HFFc6 (cell line): ENCODE measurements around the gene NUP153. TPM values are rescaled to one million over a fixed set of nuclear protein-coding genes. Genes with fewer than 3 reads are reported as not detected.
"Not testable (repeated sequence)": the region's sequence is repeated elsewhere in the genome, so short reads cannot be mapped to it uniquely, and the experiment has no call there.

Source experiments
- DNase-seq: peaks from one replicate; pipeline ENCODE4 v3.0.0-alpha.2; 2018
- H3K27ac Mint-ChIP-seq: 2 replicates; pipeline ENCODE4 v1.8.0; 2020; ENCODE audit warnings: mild to moderate bottlenecking, mixed read lengths
- H3K27me3 Mint-ChIP-seq: 2 replicates; pipeline ENCODE4 v1.8.0; 2021; ENCODE audit warnings: mild to moderate bottlenecking, moderate library complexity, mixed read lengths; ENCODE audit not compliant: insufficient read depth
- H3K36me3 Mint-ChIP-seq: 2 replicates; pipeline ENCODE4 v1.8.0; 2021; ENCODE audit warnings: low read depth, mixed read lengths
- H3K4me1 Mint-ChIP-seq: 2 replicates; pipeline ENCODE4 v1.8.0; 2020; ENCODE audit warnings: low read depth, mixed read lengths
- H3K4me3 Mint-ChIP-seq: 2 replicates; pipeline ENCODE4 v1.8.0; 2020; ENCODE audit warnings: mild to moderate bottlenecking, moderate library complexity, mixed read lengths
- H3K9me3 Mint-ChIP-seq: 2 replicates; pipeline ENCODE4 v1.8.0; 2020; ENCODE audit warnings: mild to moderate bottlenecking, mixed read lengths
- CTCF ChIP-seq: fragments of 200-600 bp; sonication (generic); IDR thresholded peaks from 2 replicates; pipeline ENCODE4 v1.5.0; 2021; ENCODE audit warnings: antibody characterized with exemption, mild to moderate bottlenecking
- long read RNA-seq: library from polyadenylated mRNA; unstranded; transcript quantifications from one replicate; pipeline ENCODE4 v2.0.0, GENCODE V29; 2019
- total RNA-seq, 6 experiments: library from RNA; stranded (reverse); fragmentation: NEBNext Ultra II Directional; extraction: Animal tissue kit (Norgen Biotek cat#: 25700); gene quantifications; 2 replicates in 1 of 6; 3 replicates in 5 of 6; pipeline ENCODE4 v1.2.3, GENCODE V29; 2021

Gene NUP153
- total RNA-seq, result 10 to 100 TPM; 32.9 to 42.0 (median 37.1) TPM
- long read RNA-seq, partial matches to known transcripts, result 9 of 10 reads
- long read RNA-seq, other reads (novel, unspliced or antisense), result 1 of 10 reads

- H3K27ac Mint-ChIP-seq, result peak within 1 kb of the TSS; percentile 96
- peaks cover 60% of the 10 kb centered on the region for H3K4me1 Mint-ChIP-seq
- no peaks in the 10 kb centered on the region for H3K9me3 Mint-ChIP-seq
- H3K36me3 Mint-ChIP-seq, result peaks cover 4% of the 10 kb centered on the region; the same call in 1 of the 2 replicates
- no peaks in the 10 kb centered on the region; the same call in 1 of the 2 replicates for H3K27me3 Mint-ChIP-seq
- DNase-seq, result peak; percentile 99
- TF ChIP-seq CTCF, result no peak
- H3K4me3 Mint-ChIP-seq, result peak within 1 kb of the TSS; percentile 94
These were observed at the start of gene NUP153 for GRCh38 chr6:17706580-17707370. TSS of gene NUP153 (minus strand) at chr6:17706925. CDS start at chr6:17706387, 538 bp downstream.

- H3K4me1 Mint-ChIP-seq, result no peaks in the 10 kb centered on the region
- H3K4me3 Mint-ChIP-seq, result no peak overlapping the region
- DNase-seq, result no peak
- H3K27me3 Mint-ChIP-seq, result peaks cover 5% of the 10 kb centered on the region; the same call in 1 of the 2 replicates
- H3K36me3 Mint-ChIP-seq, result no peaks in the 10 kb centered on the region
- H3K9me3 Mint-ChIP-seq, result no peaks in the 10 kb centered on the region
- H3K27ac Mint-ChIP-seq, result no peak overlapping the region
- no peak for TF ChIP-seq CTCF
These were observed 47.5 kb upstream of the NUP153 start for GRCh38 chr6:17754254-17754653.

- H3K9me3 Mint-ChIP-seq, H3K27me3 Mint-ChIP-seq, H3K4me1 Mint-ChIP-seq, H3K27ac Mint-ChIP-seq, H3K4me3 Mint-ChIP-seq, H3K36me3 Mint-ChIP-seq, DNase-seq: not testable (repeated sequence)
These were observed 38.6 kb upstream of the NUP153 start for GRCh38 chr6:17745324-17745723.

- H3K27me3 Mint-ChIP-seq, result peaks cover 11% of the 10 kb centered on the region
- H3K4me3 Mint-ChIP-seq, H3K27ac Mint-ChIP-seq, H3K36me3 Mint-ChIP-seq, DNase-seq, H3K4me1 Mint-ChIP-seq, H3K9me3 Mint-ChIP-seq: not testable (repeated sequence)
These were observed 38.1 kb upstream of the NUP153 start for GRCh38 chr6:17744757-17745308.

GRCh38 chr6:17744019-17744756 is 37.5 kb upstream of the NUP153 start:
- no peak overlapping the region for H3K4me3 Mint-ChIP-seq
- no peaks in the 10 kb centered on the region for H3K4me1 Mint-ChIP-seq
- peaks cover 11% of the 10 kb centered on the region for H3K27me3 Mint-ChIP-seq
- DNase-seq, result no peak
- no peak overlapping the region for H3K27ac Mint-ChIP-seq
- H3K36me3 Mint-ChIP-seq, result no peaks in the 10 kb centered on the region
- TF ChIP-seq CTCF, result no peak
- H3K9me3 Mint-ChIP-seq, result peaks cover 3% of the 10 kb centered on the region; the same call in 1 of the 2 replicates

- Mint-ChIP-seq H3K27me3 (peaks cover 11% of the 10 kb centered on the region), H3K4me3 (no peak overlapping the region), H3K36me3 (peaks cover 4% of the 10 kb centered on the region), H3K4me1 (no peaks in the 10 kb centered on the region), H3K27ac (no peak overlapping the region), H3K9me3 (peaks cover 28% of the 10 kb centered on the region)
- DNase-seq, result no peak
- no peak for TF ChIP-seq CTCF
These were observed 34.8 kb upstream of the NUP153 start for GRCh38 chr6:17741507-17741906.
